NT2/D1 (cell line): ENCODE results near the gene PLEKHA5.

Experiments used
- DNase-seq: peaks from one replicate; pipeline ENCODE4 v3.0.0-alpha.2; 2011; ENCODE audit warnings: low read depth, low spot score
- H3K27me3 ChIP-seq: 2 replicates; pipeline ENCODE4 v1.6.0; 2011; ENCODE audit warnings: mild to moderate bottlenecking; ENCODE audit not compliant: insufficient read length, insufficient read depth
- H3K36me3 ChIP-seq: 2 replicates; pipeline ENCODE4 v1.6.1; 2011; ENCODE audit warnings: mild to moderate bottlenecking, low read length, mixed read lengths; ENCODE audit not compliant: insufficient read depth, insufficient read length
- H3K4me1 ChIP-seq: 2 replicates; pipeline ENCODE4 v1.5.1; 2011; ENCODE audit not compliant: insufficient read depth, insufficient read length
- H3K4me3 ChIP-seq: 2 replicates; pipeline ENCODE4 v1.5.1; 2011; ENCODE audit warnings: low read depth; ENCODE audit not compliant: insufficient read length
- H3K9ac ChIP-seq: 2 replicates; pipeline ENCODE4 v1.6.0; 2011; ENCODE audit warnings: low read depth; ENCODE audit not compliant: insufficient read length
- H3K9me3 ChIP-seq: 2 replicates; pipeline ENCODE4 v1.5.1; 2011; ENCODE audit warnings: mild to moderate bottlenecking, low read length; ENCODE audit not compliant: insufficient read depth
- SUZ12 ChIP-seq: IDR thresholded peaks from 2 replicates; pipeline ENCODE4 v1.6.1; 2011; ENCODE audit not compliant: insufficient read length, insufficient read depth; ENCODE audit errors: extremely low read depth
- YY1 ChIP-seq: IDR thresholded peaks from 2 replicates; pipeline ENCODE4 v1.6.1; 2011; ENCODE audit not compliant: insufficient read length, insufficient read depth
- ZNF274 ChIP-seq: IDR thresholded peaks from 2 replicates; pipeline ENCODE4 v1.6.1; 2011; ENCODE audit warnings: mild to moderate bottlenecking, low read depth, low read length

PLEKHA5 gene

DNA sequence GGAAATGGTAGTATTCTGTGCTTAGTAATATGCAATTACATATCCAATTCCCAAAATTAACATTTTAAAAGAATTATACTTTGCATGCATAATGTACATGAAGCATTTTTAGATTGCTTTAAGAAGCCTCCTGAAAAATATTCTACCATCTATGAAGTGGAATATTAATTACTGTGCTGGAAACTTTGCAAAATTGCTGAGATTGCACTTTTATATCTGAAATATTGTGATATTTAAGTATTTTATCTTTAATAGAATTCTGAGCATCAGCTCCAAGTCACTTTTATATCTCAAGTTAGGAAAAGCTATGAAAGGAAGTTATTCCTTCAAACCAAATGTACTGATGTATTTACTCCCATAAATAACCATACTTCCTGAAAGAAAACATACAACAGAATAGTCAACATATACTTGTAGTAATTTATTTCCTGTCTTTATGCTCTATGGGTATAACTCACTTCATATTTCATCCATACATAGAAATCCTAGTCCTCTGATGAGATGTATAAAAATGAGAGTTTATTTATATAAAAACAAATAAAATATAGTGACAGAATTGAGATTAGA, 152.7 kb downstream of the PLEKHA5 start:
- peaks cover 59% of the 10 kb centered on the region for H3K36me3 ChIP-seq
- DNase-seq = no peak
- no peaks in the 10 kb centered on the region for H3K9me3 ChIP-seq
- H3K27me3 ChIP-seq = no peaks in the 10 kb centered on the region
- no peaks in the 10 kb centered on the region for H3K4me1 ChIP-seq
- H3K4me3 ChIP-seq = no peak overlapping the region
- no peak for TF ChIP-seq ZNF274
- TF ChIP-seq YY1 = no peak
- TF ChIP-seq SUZ12 = no peak
- H3K9ac ChIP-seq = no peak overlapping the region

GRCh38 chr12:19284658-19285057, 155.1 kb downstream of the PLEKHA5 start:
- TF ChIP-seq YY1 = no peak
- TF ChIP-seq ZNF274 = no peak
- Histone ChIP-seq H3K9ac (no peak overlapping the region), H3K36me3 (peaks cover 44% of the 10 kb centered on the region)

GRCh38 chr12:19285793-19286448, 156.4 kb downstream of the PLEKHA5 start:
- no peaks in the 10 kb centered on the region for H3K9me3 ChIP-seq
- no peak overlapping the region for H3K4me3 ChIP-seq
- H3K27me3 ChIP-seq = no peaks in the 10 kb centered on the region
- TF ChIP-seq SUZ12 = no peak
- TF ChIP-seq ZNF274 = no peak
- no peak for TF ChIP-seq YY1
- no peak overlapping the region for H3K9ac ChIP-seq
- peaks cover 41% of the 10 kb centered on the region for H3K36me3 ChIP-seq
- no peaks in the 10 kb centered on the region for H3K4me1 ChIP-seq
- no peak for DNase-seq

More at GRCh38 chr12:19284658-19285057, 155.1 kb downstream of the PLEKHA5 start:
- H3K27me3 ChIP-seq = no peaks in the 10 kb centered on the region
- no peak overlapping the region for H3K4me3 ChIP-seq
- DNase-seq = no peak
- no peaks in the 10 kb centered on the region for H3K9me3 ChIP-seq
- no peaks in the 10 kb centered on the region for H3K4me1 ChIP-seq

DNA sequence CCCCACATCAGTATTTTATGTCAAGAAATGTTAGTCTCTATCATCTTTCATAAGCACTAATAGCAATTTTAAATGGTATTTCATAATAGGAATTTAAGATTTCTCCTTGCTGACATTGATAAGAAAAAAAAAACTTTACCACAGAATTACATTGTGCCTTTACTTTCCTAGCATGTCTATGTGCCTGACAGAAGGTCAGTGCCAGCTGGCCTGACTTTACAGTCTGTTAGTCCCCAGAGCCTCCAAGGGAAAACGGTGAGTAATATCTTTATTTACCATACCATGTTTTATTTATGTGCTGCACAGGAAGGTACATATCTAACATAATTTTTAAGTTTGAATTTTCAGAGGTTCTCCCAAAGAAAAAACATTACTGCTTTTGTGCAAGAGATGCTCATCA, 157.8 kb downstream of the PLEKHA5 start:
- TF ChIP-seq YY1 (no peak), SUZ12 (no peak), ZNF274 (no peak)
- Histone ChIP-seq H3K9ac (no peak overlapping the region), H3K9me3 (no peaks in the 10 kb centered on the region), H3K4me3 (no peak overlapping the region), H3K36me3 (peaks cover 49% of the 10 kb centered on the region), H3K27me3 (no peaks in the 10 kb centered on the region), H3K4me1 (no peaks in the 10 kb centered on the region)
- DNase-seq = no peak

GRCh38 chr12:19288161-19288560, 158.6 kb downstream of the PLEKHA5 start:
- peaks cover 50% of the 10 kb centered on the region for H3K36me3 ChIP-seq
- H3K27me3 ChIP-seq = no peaks in the 10 kb centered on the region
- no peak for DNase-seq
- H3K9me3 ChIP-seq = no peaks in the 10 kb centered on the region
- TF ChIP-seq SUZ12 (no peak), YY1 (no peak), ZNF274 (no peak)
- H3K4me1 ChIP-seq = no peaks in the 10 kb centered on the region
- H3K9ac ChIP-seq = no peak overlapping the region
- H3K4me3 ChIP-seq = no peak overlapping the region

GRCh38 chr12:19288603-19289244, 159.2 kb downstream of the PLEKHA5 start:
- TF ChIP-seq YY1 (no peak), SUZ12 (no peak), ZNF274 (no peak)
- H3K36me3 ChIP-seq = peaks cover 44% of the 10 kb centered on the region
- peak; percentile 43 for DNase-seq

DNA sequence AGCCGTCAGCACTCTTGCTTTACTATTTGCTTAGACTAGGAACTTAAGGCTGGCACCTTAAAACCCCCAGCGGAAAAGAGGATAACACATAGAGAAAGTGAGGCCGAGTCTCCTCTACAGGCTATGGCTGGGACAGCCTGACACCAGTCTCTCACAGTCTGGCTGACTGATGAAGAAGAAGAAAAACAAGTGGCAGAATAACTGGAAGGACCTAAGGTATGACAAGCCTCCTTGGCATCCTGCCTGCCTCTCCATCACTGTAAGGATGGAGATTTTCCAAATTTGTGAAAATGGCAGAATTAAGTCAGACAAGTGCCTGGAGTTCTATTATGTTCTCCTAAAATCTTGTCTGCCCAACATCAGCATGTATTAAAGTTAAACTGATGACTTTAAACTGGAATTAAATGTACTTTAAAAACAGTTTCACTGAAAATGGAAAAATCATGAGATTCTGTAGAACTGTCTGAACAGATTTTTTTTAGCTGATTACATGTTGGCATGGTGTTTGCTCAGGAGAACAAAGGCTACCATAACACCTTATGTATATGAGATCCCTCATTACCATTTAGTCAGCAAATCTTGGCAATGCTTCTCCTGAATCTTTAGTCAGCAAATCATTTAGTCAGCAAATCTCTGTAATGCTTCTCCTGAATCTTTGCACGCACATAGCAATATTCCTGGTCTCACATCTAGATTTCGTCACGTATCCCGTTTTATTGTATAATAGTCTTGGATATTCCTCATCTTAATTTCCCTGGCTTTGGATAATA, 169.5 kb downstream of the PLEKHA5 start:
- H3K9me3 ChIP-seq = no peaks in the 10 kb centered on the region
- no peaks in the 10 kb centered on the region for H3K4me1 ChIP-seq
- H3K9ac ChIP-seq = no peak overlapping the region
- H3K4me3 ChIP-seq = no peak overlapping the region
- TF ChIP-seq YY1 (no peak), ZNF274 (no peak), SUZ12 (no peak)
- no peak for DNase-seq
- H3K27me3 ChIP-seq = no peaks in the 10 kb centered on the region
- H3K36me3 ChIP-seq = peaks cover 23% of the 10 kb centered on the region

More at GRCh38 chr12:19288603-19289244, 159.2 kb downstream of the PLEKHA5 start:
- Histone ChIP-seq H3K9ac (no peak overlapping the region), H3K4me1 (no peaks in the 10 kb centered on the region), H3K9me3 (no peaks in the 10 kb centered on the region), H3K27me3 (no peaks in the 10 kb centered on the region), H3K4me3 (no peak overlapping the region)
